DMS79 (cell line): ENCODE results near the gene FRA10AC1.
"Not testable (repeated sequence)": the region's sequence is repeated elsewhere in the genome, so short reads cannot be mapped to it uniquely, and the experiment has no call there.

Experiments
- DNase-seq: peaks from one replicate; lab custom pipeline; 2025; lab: John Stamatoyannopoulos, UW

The FRA10AC1 gene

DNA sequence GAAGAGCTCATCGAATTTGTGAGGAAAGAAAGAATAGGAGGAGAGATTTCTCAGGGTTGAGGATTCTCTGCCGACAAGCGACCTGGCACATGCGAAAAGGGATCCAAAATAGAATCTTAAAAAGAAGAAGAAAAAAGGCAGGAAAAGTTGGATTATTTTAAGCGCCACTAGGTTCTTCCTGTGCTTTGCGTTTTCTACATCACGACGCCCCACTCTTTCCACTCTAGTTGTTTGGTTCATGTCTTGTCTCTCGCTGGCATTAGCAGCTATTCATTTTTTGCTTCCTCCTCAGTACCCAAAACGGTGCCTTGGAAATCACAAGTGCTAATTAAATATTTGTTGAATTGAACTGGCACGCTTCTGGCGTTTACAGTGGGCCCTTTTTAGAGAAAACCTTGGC lies 674 bp upstream of the FRA10AC1 start:
- no peak for DNase-seq

DNA sequence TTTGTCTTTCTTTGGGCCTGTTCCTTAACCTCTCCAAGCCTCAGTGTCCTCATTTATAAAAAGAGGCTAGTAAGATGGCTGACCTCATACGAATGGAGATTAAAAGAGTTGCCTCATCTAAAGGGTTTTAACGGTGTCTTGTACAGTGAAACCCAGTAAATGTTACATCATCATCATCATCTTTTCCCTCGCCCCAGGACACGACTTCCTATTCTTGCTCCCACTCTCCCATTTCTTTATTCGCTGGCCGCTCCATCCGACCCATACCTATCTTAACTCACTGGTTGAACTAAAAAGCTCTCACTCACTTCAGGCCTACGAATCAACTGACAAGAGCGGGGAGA lies 554 bp downstream of the FRA10AC1 start:
- DNase-seq: no peak

DNA sequence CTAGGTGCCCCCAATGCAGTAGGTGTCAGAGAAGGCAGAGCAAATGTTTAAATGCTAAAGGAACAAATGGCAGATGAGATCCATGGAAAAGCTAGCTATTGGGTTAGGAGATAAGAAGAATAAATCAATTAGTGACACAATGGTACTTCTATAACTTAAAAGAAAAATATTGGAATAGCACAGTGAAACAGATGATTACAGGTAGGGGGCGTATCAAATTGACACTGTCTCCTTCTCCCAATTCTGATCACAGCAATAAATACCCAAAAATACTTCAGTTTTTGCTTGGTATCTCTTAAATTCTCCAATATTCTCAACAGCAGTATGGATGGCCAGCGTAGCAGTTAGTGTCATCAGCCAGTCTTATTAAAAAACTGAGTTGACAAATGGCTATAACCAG lies 5.2 kb downstream of the FRA10AC1 start:
- no peak for DNase-seq

DNA sequence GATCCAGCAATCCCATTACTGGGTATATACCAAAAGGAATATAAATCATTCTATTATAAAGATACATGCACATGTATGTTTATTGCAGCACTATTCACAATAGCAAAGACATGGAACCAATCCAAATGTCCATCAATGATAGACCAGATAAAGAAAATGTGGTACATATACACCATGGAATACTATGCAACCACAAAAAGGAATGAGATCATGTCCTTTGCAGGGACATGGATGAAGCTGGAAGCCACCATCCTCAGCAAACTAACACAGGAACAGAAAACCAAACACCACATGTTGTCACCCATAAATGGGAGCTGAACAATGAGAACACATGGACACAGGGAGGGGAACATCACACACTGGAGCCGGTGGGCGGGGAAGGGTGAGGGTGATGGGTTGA lies 5.8 kb downstream of the FRA10AC1 start:
- DNase-seq: not testable (repeated sequence)

DNA sequence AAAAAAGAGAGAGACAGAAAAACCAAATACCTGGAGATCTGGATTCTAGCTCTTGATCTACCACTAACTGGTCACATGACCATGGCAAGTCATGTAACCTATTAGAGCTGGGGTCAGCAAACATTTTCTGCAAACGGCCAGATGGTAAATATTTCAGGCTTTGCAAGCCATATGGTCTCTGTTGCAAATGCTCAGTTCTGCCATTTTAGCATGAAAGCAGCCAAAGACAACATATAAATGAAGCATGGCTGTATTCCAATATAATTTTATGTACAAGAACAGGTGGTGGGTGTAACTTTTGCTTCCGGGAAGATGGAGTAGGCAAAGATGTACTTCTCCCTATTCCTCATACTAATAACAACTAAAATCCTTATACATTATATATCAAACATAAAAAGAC lies 6.7 kb downstream of the FRA10AC1 start:
- no peak for DNase-seq

DNA sequence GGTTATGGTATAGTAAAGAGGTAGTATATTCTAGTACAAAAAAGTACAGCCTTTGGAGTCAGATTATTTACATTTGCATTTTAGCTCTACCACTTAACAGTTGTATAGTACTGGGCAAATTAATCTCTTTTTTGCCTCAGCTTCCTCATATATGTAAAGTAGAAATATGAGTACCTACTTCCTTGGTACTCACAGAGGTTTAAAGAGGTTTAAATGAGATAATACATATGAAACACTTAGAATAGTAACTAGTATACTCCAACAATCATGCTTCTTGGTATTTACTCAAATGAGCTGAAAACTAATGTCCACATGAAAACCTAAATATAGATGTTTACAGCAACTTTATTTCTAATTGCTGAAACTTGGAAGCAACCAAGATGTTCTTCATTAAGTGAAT lies 14.7 kb downstream of the FRA10AC1 start:
- no peak for DNase-seq

DNA sequence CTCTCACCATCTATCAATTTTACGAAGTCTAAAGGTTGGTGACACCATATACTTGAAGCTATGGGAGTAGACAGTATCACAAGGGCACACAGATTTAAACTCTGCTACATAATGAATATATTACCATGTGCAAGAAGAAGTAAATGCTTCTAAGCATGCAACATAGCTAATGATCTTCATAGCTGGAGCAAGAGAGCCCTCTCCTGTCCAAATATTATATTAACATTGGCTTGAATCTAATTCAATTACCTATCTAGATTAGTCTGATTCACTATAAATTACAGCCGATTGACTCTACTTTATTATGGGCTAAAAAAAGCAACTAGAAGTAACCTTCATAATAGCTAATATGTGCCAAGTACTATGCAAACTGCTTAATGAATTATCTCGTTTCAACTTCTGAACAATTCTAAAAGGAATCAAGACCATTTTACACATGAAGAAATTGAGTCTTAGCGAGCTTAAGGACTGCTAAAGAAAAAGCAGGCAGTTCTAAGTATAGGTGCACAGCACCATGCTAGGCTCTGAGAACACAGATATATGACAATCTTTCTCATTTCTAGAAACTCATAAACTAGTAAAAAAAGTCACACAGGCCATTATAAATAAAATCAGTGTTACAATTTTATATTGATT lies 21.9 kb downstream of the FRA10AC1 start:
- DNase-seq: no peak

DNA sequence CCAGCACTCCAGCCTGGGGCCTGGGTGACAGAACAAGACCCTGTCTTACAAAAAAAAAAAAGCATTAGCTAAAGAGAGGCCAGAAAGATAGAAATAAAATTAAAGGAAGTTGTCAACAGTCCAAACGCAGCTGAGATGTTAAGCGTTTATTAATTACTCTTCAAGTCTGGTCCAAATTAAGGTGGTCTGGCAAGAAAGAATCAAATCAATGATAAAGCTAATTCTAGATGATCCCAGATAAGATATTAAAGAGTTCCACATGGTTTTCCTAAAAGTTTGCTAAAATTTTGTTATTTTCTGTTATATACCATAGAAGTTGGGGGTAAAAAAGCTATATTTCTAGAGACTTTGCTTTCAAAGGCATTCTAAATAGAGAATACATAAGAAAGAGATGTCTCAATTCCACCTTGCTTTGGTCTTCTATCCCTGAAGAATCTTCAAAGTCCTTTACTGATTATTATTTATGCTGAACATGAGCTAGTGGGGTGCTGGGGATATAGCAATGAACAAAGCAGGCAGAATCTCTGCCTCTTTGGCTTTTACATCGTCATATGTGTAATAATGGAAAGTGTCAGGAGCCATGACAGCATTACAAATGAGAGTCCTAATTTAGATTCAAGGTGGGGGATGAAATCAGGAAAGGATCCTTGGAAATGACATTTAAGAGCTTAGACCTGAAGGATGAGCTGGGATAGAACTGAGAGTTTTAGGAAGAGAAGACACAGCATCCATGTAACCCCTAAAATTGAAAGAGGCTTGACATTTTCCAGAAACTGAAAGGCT lies 23.4 kb downstream of the FRA10AC1 start:
- no peak for DNase-seq

DNA sequence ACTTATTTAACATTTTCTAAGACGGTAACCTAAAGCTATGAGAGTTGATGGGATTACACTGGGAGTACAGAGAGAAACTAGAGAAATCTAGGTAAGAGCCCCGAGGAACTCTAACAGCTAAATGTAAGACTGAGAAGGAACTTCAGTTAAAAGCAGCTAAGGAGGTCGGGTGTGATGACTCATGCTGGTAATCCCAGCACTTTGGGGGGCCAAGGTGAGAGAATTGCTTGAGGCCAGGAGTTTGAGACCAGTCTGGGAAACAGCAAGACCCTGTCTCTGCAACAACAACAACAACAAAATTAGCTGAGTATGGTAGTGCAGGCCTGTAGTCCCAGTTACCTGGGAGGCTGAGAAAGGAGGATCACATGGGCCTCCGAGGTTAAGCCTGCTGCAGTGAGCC lies 24.0 kb downstream of the FRA10AC1 start:
- DNase-seq: no peak

DNA sequence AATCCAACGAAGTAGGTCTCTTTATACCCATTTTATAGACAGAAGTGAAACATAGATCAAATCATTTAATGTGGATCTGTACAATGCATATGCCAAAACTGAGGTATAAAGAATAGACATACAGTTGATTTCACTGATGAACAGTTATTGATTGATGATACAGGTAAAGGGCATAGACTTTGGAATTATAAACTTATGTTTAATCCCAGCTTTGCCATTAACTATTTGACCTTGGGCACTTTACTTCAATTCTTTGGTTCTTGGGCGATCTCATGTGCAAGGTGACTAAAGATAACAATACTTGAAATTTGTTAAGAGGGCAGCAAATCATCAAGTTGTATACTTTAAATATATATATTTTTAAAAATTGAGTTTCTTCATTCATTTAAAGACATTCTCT lies 28.6 kb downstream of the FRA10AC1 start:
- no peak for DNase-seq

DNA sequence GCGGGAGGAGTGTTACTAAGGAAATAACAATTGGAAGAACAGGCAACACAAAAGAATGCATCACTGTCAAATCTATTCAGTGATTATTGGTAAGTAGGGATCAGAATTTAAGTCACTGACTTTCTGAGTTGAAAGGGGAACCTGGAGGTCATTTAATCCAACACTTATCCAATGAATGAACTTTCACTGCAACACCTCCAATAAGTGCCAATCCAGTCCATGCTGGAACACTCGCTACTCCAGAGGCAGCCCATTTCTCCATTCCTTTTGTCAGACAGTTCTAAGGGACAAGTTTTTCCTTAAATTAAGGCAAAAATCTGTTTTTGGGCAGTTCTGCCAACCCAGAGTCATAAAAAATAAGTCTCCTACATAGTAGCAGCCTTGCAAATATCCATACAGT lies 29.5 kb downstream of the FRA10AC1 start:
- no peak for DNase-seq

DNA sequence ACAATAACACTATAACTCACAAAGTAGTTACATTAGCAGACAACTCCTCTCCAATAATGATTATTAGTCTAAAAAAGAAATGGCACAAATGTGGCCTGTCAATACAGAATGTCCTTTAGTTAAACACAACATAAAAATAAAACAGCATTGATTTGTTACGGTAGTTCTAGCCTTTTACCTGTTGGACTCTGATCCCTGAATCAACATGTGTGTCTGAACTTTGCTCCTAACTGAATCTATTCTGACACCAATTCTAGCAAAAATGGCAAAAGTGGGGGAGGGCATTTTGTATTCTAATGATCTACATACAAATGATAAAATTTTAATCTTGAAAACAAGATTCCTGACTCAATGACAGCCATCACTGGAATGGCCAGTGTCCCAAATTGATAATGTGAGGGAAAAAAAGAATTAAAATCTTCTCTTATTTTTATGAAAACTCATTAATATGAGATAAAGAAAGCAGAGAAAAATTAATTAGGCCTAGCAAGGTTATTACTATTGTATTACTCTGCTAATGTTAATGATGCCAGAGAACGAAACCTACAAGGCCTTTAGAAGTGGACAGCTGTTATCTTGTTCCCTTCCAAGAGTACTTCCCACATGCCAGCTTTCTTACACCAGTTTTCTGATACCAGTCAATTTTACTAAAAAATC lies 30.2 kb downstream of the FRA10AC1 start:
- no peak for DNase-seq

DNA sequence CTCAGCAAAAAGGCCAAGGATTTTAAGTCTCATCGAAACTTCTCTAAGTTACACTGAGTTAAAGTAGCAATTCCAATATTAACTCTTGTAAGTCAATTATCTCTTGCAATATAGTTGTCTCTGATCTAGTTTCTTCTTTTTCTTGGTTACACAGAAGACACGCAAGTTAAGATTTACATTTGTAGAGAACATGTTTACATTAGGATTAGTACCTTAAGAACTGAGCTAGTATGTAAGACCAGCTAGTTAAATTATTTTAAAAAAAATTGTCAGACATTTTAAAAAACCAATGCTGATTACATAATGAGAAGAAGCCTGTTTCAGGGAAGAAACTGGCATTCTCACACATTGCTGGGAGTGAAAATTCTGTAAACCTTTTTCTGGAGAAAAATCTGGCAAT lies 31.4 kb downstream of the FRA10AC1 start:
- DNase-seq: no peak

DNA sequence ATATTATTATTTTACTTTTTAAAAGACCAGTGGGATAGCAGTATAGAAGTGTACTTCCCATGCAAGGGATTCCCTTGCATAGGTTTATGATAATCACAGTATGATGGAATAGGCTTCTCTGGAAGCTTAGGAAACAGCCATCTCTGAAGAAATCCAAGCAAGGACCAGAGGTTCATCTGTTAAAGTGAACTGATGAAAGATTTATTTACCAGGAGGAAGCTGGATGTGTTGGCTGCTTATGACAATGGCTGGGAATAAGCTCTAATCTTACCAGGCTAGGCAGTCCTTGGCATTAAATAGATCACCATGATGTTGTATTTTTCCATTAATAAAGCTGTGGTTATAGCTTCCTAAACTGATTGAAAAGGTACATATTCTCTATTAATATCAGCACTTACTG lies 32.0 kb downstream of the FRA10AC1 start:
- no peak for DNase-seq

DNA sequence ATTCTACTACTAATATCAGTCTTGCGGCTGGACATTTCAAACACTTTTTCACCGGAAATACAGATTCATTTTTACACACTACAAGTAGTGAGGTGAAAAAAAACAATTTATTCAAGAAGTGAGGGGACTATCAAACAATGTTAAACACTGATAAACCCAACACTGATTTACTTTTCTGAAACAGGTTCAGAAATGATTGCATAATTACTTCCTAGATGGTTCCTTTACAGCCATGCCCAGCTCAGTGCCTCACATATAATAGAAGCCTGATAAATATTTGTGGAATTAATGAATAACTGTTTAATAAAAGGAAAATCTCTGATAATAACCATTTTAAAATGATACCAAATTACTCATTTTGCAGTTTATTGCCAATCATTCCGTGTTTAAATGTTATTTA lies 34.6 kb downstream of the FRA10AC1 start:
- DNase-seq: no peak

DNA sequence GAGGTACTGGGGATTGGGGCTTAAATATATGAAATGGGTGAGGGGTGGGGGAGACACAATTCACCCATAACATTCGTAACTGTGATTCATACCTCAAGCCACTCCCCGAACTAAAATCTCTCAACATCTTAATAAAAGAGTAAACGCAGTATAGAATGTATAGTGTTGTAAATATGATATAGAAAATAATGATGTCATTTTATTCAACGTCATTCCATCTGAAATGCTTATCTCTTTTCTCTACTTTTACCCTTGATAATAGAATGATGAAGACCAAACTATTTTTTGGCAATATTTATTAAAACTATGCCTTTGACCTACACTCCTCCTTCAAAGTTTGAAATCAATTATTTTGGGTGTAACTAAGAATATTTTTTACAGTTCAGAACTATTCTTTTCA lies 36.4 kb downstream of the FRA10AC1 start:
- no peak for DNase-seq

DNA sequence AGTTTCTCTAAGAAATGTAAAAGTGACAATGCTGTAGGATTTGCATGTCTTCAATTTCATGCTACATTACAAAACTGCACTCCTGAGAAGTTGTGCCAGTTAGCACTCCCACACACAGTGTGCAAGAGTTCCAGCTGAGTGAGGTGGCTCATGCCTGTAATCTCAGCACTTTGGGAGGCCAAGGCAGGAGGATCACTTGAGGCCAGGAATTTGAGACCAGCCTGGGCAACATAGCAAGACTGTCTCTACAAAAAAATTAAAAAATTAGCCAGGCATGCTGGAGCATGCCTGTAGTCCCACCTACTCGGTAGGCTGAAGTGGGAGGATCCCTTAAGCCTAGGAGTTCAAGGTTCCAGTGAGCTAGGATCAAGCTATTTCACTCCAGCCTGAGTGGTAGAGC lies 44.6 kb downstream of the FRA10AC1 start:
- DNase-seq: no peak

DNA sequence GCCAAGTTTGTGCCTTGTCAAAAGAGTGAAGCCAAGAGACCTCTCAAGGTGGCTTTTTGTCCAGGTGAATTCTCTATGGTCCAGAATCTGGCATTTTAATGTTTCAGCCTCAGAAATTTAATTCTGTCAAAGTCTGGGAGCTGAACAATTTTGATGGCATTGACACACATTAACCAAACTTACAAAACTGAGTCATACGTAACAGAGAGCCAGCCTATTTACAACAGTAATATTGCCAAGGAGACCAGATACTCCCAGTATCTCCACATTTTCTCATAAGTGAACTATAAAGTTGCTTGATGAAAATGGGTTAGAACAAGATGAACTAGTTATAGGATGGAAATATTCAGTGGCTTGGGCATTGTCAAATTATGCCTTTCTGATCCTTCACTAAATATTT lies 46.2 kb downstream of the FRA10AC1 start:
- no peak for DNase-seq

DNA sequence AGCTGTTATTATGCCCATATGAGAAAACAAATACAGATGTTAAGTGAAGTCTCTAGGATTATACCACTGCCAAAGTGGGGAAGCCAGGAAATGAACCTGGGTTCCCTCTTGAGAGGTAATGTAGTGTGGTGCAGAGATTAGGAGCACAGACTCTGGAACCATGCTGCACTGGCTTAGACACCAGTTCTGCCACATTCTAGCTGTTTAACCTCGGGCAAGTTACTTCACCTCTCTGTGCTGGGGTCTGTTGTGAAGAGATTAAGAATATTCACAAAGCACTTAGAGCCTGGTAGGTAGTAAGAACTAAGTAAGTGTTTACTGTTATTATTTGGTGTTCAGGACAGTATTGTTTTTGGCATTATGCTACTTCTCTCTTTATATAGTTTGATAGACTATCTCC lies 48.2 kb downstream of the FRA10AC1 start:
- no peak for DNase-seq

DNA sequence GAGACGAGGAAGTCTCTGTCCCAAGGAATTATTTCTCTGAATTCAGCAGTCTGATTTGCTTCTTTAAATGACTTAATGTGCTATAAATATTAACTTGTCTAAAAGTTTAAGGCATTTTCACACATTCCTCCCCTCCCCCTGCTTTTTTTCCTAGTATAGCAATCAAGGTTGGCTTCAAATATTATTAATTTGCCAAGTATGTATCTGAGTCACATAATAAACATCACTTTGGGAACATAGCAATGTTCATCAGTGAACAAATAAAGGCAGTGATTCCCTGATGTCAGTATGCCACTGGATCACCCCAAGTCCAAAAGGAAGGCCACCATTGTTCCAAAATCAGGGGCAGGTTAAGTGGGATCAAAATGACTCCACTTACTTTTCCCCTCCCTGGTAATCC lies 49.5 kb downstream of the FRA10AC1 start:
- no peak for DNase-seq

DNA sequence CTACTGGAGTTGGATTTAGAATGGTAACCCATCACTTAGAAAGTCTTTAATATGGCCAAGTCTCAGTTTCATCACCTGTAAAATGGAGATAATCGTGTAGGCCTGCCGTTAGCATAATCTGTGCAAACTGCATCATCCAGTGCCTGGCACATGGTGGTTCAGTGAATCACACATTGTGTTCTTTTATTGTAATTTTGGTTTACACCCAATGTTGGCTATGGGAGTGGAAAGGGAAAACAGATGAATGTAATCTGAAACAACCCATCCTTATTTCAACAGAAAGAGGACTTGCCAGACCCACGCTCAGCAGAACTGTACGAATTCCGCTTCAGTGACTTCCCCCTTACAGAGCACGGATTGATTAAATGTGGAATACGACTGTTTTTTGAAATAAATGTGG lies 62.6 kb downstream of the FRA10AC1 start:
- no peak for DNase-seq

DNA sequence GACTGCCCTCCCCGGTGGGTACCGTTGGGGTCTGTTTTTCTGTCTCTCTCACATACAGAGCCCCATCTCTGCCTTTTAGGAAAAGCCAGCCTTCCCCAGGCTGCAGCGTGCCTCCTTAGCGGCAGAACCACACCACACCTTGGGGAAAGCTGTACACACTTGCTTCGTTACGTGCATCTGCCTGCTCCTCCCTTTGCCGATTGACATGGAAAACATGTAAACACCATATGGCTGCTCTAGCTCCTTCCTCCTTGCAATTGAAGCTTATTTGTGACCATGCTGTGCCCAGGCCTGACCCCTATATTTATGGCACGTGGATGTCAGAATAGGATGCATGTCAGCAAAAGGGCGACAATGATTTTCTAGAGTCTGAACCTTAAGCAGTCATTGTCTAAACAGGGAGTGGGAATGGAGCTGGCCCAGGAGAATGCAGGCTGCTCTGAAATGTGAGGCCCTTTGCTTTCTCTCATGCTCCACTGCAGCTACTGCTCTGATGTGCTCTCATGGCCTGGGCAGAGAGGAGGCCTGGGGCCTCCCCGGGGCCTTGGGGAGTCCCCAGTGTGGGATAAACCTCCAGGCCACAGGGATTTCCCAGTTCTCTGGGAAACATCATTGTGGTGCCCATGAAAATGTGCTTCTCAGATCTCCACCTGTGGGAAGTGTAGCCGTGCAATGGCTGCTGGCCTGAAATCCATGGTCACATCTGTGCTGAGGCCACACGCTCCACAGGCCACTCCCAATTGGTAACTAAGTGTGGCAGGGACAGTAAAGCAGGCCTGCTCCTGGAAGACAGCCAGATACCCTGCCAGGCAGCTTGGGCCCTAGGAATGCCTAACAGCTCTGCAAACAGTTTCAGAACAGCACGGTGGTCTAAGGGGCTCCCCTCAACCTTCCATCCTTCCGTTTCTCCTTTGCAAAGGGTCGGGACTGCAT lies 71.5 kb downstream of the FRA10AC1 start:
- DNase-seq: no peak
